GM18861 (cell line): ENCODE data around the gene NCK1.
A peak's percentile ranks its signal among the peaks of the same experiment; 100 is the strongest.
"Not testable (repeated sequence)": the region's sequence is repeated elsewhere in the genome, so short reads cannot be mapped to it uniquely, and the experiment has no call there.

Experiments used
- ATAC-seq: cut with Tn5 transposase; IDR thresholded peaks from one replicate; pipeline ENCODE4 v1.9.1; 2021; ENCODE audit not compliant: unreplicated experiment

The NCK1 gene

GRCh38 chr3:136860541-136860940, 1.5 kb upstream of the NCK1 start:
- ATAC-seq, result no peak

- ATAC-seq, result peak; percentile 5
These were observed 762 bp downstream of the NCK1 start for GRCh38 chr3:136862617-136863322.

- ATAC-seq, result no peak
These were observed 7.3 kb downstream of the NCK1 start for GRCh38 chr3:136869282-136869681.

- ATAC-seq, result not testable (repeated sequence)
These were observed 10.2 kb downstream of the NCK1 start for GRCh38 chr3:136872258-136872657.

- not testable (repeated sequence) for ATAC-seq
These were observed 17.5 kb downstream of the NCK1 start for GRCh38 chr3:136879510-136879909.

- ATAC-seq, result no peak
These were observed 20.6 kb downstream of the NCK1 start for GRCh38 chr3:136882571-136882970.

- no peak for ATAC-seq
These were observed 22.1 kb downstream of the NCK1 start for GRCh38 chr3:136883967-136884720.

GRCh38 chr3:136885357-136886213, 23.6 kb downstream of the NCK1 start:
- ATAC-seq, result no peak

- no peak for ATAC-seq
These were observed 27.9 kb downstream of the NCK1 start for GRCh38 chr3:136889947-136890346.

- no peak for ATAC-seq
These were observed 30.2 kb downstream of the NCK1 start for GRCh38 chr3:136891934-136892855.

- ATAC-seq, result no peak
These were observed 31.9 kb downstream of the NCK1 start for GRCh38 chr3:136893848-136894443.

- ATAC-seq, result not testable (repeated sequence)
These were observed 35.2 kb downstream of the NCK1 start for GRCh38 chr3:136897171-136897570.

GRCh38 chr3:136898549-136898948, 36.5 kb downstream of the NCK1 start:
- ATAC-seq, result no peak

GRCh38 chr3:136898954-136899353, 36.9 kb downstream of the NCK1 start:
- ATAC-seq, result no peak

GRCh38 chr3:136899622-136900158, 37.7 kb downstream of the NCK1 start:
- ATAC-seq, result no peak

- not testable (repeated sequence) for ATAC-seq
These were observed 38.7 kb downstream of the NCK1 start for GRCh38 chr3:136900694-136901093.

GRCh38 chr3:136901391-136901790, 39.4 kb downstream of the NCK1 start:
- no peak for ATAC-seq

- not testable (repeated sequence) for ATAC-seq
These were observed 40.5 kb downstream of the NCK1 start for GRCh38 chr3:136902530-136902929.

- ATAC-seq, result no peak
These were observed 41.9 kb downstream of the NCK1 start for GRCh38 chr3:136903899-136904298.

GRCh38 chr3:136904746-136905145, 42.7 kb downstream of the NCK1 start:
- ATAC-seq, result no peak
